IPS DF 19.7 (cell line): ENCODE results near the gene GARS1.
"Not testable (repeated sequence)": the region's sequence is repeated elsewhere in the genome, so short reads cannot be mapped to it uniquely, and the experiment has no call there.

Source experiments
- DNase-seq: peaks from one replicate; pipeline ENCODE4 v3.0.0-alpha.2; 2013; ENCODE audit warnings: low read depth, low spot score

Gene GARS1

DNA sequence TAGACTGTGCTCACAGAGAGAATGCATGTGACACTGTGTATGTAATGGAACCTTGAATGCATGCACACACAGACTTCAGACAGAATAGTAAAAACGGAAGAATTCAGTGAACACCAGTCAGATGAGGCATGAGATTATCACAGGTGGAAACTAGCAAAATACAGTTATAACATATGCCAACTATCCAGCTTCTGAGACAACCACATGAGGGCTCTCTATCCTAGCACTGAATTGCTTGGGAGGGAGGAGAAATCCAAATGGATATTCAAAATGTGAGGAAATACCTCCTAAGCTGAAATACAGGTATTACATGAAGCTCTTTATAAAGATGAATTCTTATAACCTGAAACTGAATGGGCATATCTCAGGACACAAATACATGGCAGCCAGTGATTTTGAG is 30.6 kb downstream of the GARS1 start:
- no peak for DNase-seq

DNA sequence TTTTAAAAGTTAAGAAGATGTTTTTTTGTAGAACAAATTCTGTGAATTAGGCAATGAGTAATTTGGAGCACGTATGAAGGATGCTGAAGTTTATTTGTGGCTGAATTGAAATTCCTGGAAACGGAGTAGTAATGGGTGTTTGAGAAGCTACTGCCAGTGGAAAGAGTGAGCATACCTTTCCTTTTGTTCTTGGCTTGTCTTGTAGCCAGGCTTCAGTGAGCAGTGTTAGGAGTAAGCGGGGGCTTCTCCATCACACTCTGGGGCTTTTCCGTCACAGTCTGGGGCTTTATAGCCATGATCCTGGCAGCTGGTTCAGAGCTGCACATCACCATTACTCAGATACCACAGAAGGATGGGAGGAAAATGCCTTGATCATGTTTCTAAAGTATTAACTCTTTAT is 32.3 kb downstream of the GARS1 start:
- DNase-seq: no peak

DNA sequence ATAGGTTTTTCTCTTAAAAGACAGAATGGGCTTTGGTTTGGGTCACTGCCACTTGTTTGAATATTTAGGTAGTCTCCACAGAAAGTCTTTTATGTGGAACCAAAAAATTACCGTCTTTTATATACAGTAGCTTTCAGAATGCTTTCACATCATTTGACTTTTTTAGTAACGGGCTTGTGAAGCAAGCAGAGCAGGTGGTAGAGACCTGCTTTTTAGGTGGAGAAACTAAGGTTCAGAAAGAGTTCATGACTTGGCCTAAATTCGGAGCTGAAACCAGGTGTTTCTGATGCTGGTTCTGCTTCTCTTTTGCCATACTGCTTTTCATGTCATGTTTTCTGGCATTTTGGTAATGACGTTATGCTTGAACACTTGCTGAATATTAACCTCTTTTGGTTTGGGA is 36.3 kb downstream of the GARS1 start:
- DNase-seq: no peak

DNA sequence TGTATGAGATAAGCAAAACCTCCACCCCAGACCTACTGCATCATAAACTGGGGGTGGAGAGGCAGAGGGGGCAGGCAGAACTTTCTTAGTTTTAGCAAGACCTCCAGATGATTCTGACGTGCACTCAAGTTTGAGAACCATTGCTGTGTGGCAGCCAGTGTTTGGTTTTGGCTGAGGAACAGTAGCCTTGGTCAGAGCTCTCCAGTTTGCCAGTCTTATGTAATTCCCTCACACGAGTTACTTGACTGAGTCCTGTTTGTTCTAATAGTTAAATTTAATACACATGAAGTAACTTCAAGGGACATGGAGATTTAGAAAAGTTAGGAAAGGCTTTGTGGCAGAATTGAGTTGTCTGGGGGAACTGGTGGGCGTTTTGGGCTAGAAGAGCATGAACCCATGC is 38.5 kb downstream of the GARS1 start:
- DNase-seq: no peak

DNA sequence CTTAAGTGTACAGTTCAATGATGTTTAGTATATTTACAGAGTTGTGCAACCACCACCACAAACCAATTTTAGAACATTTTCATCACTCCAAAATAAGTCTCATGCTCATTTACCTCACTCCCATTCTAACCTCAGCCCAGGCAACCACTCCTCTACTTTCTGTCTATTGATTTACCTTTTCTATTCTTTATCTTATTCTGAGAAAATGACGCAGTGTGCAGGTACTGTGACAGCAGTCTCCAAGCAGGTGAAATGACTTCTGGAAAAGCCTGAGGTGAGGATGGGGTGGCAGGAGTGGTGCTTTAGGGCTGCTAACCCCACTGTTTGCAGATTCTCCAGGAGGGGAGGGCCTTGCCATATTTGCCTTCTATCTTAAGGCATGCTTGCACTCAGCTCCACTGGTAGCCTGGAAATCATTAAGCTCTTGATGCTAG is 39.5 kb downstream of the GARS1 start:
- no peak for DNase-seq

DNA sequence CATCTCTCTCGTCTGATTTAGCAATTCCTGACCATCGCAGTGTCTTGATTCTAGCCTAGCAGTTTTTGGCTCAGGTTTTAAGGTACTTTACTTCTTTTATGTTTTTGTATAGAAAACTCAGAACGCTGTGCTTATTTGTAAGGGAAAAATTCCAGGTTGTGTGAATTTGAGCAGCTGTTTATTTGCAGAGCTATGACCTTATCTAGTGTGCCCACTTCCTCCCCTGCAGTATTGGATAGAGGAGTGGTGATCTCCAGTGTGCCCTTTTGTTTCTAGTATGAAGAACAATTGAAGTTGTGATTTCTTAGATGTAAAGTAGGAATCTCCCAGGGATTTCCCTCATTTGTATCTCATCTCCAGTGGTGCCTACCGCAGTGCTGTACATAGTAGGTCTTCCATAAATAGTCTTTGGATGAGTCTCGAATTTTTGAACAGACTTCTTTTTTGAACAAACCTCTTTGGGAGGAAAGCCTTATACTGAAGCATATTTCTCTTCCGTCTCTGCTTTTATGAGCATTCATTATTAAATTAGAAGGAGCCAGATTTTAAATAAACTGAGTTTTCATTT is 40.0 kb downstream of the GARS1 start:
- no peak for DNase-seq

DNA sequence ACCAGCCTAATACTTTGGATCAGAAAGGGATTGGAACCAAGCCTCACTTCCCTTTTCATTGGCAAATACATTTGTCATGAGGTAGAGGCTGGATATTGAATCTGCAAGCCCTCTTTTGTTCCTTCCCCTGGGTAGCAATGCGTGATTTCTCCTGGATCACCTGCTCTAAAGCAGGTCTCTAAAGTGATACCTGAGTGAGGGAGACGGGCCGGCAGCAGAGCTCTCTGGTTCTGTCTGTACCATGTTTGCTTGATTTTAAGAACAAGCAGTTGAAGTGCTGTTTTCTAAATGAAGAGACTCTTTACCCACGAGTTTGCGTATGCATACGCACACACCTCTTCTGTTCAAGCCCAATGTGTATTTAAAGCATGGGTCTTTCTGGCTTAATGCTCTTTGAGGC is 41.1 kb downstream of the GARS1 start:
- DNase-seq: no peak

DNA sequence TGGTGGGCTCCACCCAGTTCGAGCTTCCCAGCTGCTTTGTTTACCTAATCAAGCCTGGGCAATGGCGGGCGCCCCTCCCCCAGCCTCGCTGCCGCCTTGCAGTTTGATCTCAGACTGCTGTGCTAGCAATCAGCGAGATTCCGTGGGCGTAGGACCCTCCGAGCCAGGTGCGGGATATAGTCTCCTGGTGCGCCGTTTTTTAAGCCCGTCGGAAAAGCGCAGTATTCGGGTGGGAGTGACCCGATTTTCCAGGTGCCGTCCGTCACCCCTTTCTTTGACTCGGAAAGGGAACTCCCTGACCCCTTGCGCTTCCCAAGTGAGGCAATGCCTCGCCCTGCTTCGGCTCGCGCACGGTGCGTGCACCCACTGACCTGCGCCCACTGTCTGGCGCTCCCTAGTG is 47.6 kb downstream of the GARS1 start:
- not testable (repeated sequence) for DNase-seq

DNA sequence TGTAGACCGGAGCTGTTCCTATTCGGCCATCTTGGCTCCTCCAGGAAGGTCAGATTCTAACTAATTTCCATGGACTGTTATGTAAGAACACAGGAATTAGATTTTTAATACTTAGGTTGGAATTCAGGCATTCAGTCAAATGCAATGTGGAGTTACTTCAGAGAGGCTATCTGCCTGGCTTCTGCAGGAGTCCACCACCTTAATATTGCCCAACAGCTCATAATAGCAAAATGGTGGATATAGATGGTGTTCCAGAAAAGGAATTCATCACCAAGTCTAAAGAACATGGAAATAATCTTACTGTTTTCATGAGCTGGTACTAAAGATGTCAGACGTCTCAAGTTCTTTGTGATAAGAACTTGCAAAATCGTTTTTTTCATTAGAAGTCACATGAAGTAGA is 48.1 kb downstream of the GARS1 start:
- no peak for DNase-seq

DNA sequence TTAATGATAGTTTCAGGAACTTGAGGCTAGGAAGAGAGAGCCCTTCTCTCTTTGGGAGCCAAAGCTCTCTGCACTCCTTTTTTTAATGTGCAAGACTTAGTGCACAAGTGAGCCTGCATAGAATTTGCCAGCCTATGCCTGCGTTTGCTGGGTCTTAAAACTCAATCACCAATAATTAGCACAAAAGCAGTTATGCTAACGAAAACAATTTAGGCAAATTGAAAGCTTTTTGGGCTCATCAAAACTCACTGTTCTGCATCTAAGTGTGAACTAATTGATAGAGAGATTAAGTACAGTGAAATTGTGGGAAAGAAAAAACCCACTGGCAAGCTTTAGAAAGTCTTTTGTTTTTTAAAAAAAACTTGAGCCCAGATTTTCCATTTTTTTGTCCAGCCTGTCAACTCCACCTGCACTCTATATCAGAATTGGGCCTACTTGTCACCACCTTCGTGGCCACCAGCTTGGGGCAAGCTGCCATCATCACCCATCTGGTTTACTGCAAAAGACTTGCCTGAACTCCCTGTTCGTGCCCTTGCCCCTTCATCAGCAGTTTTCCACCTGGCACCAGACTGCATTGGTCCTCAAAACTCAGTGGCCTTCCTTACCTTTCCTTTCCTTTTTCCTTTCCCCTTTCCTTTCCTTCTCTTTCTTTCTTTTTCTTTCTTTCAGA is 49.7 kb downstream of the GARS1 start:
- no peak for DNase-seq

DNA sequence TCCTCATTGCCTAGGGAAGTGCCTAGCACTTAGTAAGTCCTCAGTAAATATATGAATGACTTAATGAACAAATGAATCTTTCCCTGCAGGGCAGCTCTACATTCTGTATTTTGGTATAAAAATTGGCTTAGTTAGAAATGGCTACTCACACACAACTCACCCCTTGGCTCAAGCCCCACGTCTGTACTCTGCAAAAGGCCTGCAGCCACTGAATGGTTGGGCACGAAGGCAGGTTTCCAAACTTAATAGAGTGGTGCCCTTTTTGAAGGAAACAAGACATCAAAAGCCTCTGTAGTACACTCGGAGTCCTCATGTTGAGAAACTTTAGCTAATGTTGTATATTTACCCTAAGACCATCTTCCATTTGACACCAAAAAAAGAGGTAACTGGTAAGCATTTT is 51.0 kb downstream of the GARS1 start:
- no peak for DNase-seq

DNA sequence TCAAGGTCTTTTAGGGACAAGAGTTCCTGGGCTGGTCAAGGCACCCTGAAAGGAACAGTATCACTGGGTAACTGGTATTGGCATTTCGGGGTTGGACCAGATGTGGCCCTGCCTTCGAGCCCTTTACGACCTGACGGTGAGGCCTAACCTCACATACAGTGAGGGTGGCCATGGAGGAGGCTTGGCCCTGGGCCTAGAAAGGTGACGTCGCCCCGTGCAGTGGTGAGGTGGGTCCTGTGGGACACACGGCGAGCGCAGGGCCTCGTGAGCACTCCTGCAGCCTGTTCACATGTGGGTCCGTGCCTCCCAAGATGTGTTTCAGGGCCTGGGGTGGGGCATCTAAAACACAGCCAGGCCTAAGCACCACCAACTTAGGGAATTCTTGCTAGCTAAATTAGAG is 51.5 kb downstream of the GARS1 start:
- no peak for DNase-seq

DNA sequence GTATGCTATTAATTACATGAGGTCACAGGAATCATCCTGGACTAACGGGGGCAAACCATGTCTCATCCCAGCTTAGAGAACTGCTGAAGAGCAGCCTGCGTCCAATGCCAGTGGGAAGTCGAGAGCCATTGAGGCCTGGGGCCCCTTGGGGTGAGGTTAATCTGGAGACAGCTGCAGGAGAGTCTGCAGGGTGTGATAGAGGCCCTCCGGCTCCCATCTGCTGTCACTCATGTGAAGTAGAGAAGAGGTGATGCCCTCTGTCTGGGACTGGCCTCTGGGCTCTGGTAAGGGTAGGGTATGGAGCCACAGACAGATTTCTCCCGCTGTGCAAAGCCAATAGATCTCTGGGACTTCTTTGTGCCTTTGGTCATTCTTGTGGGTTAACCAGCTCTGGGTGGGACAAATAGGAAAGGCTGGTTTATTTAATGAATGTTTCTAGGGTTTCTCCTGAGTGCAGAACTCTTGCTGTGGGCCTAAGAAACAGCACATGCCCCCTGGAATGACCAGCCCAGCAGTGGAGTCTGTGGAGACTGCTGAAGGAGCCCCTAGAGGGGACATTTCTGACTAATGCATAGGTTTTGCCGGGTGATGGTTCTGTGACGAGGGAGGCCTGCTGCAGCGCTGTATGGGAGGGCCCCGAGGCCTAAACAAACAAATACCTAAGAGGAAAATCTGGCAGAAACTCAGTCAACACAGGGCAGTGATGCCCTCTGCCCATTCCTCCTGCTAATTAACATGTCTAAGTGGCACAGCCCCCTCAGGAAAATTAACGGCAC is 53.1 kb downstream of the GARS1 start:
- DNase-seq: no peak

DNA sequence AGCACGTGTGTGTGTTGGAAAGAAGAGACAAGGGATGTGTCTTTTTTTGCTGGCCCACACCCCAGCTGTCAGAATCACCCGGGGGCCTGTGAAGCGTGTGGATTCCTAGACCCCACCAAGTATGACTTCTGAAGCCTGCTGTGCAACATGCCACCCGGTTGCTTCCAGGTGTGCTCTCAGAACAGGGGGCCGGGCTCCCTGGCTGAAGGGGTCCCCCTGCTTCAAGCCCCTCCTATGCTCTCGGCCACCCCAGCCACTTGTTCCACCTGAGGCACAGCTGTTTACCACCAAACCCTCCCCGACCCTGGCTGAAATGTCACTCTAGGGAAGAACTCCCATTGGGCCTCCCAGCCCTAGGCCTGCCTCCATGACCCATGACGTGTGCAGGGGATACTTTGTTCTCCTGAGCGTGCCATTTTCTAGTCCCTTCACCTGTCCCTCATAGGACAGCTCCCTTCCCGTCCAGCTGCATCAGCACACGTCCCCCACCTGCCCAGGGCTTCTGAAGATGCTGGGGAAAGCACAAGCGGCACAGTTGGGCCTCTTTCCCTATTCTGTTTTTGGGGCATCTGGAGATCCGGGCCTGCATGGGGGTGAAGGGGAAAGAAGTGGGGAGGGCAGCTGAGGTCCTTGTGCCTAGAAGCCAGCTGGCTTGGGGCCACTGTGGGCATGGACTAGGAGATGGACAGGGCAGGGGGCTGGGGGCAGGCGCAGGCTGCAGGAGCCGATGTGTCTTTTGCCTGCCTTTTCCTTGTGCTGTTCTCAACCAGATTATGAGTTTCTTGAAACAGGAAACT is 54.3 kb downstream of the GARS1 start:
- no peak for DNase-seq

DNA sequence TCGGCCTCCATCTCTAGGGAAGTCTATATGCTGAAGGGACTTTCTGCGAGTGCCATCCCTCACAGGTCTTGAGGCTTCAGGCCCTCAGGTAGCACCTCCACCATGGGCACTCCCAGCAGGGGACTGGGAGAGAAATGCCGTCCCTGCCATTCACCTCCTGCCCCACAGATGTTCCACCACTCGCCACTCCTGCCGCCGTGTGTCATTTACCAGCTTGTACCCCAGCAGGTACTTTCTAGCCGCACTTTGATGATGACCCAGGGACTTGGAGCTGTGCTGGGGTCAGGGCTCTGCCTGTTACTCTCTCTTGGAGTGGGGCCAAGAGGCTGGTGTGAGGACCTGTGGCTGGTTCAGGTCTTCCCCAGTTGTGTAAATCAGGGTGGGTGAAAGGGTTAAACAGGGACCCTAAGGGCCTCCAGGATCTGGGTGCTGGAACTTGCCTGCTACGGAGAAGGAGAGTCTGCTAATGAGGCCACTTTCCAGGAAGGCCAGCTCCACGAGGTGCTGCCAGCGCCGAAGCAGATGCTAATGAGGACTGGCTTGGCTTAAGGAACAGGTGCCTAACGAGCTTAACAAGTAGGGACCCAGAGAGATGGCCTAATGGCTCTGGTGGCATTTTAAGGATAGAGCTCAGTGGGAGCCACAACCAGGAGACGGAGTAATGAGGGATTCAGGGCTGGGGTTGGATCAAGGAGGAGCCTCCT is 55.2 kb downstream of the GARS1 start:
- no peak for DNase-seq

DNA sequence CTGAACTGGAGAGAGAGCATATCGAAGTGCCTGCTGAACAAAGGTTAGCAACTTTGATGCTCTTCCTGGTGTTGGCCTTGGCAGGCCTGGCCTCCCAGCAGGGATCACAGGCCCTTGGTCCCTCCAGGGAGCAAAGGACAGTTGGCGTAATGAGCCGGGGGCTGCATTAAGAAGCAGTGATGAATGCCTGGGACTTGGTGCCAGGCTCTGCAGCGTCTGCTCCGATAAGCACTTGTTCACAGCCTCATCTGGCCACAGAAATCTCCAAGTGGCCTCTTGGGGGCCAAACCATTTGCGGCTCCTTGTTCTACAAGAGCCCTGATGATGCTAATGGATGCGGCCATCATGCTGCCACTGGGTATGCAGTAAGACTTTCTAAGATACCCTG is 55.7 kb downstream of the GARS1 start:
- no peak for DNase-seq

DNA sequence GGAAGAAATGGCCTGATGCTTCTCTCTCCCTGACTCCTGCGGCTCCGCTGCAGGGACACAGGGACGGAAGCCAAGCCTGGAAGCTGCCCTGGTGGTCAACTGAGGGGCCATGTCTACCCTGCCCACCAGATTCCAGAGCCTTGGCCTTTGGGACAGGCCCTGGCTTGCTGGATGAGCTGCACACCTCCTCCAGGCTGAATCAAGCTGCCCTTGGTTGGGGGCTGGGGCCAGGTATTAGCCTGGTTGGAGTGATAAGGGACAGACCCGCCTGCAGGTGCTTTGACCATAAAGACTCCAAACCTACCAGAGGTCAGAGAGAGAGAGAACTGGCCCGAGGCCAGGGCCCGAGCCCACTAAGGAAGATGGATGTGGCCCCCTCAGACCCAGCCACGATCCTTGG is 57.5 kb downstream of the GARS1 start:
- no peak for DNase-seq

DNA sequence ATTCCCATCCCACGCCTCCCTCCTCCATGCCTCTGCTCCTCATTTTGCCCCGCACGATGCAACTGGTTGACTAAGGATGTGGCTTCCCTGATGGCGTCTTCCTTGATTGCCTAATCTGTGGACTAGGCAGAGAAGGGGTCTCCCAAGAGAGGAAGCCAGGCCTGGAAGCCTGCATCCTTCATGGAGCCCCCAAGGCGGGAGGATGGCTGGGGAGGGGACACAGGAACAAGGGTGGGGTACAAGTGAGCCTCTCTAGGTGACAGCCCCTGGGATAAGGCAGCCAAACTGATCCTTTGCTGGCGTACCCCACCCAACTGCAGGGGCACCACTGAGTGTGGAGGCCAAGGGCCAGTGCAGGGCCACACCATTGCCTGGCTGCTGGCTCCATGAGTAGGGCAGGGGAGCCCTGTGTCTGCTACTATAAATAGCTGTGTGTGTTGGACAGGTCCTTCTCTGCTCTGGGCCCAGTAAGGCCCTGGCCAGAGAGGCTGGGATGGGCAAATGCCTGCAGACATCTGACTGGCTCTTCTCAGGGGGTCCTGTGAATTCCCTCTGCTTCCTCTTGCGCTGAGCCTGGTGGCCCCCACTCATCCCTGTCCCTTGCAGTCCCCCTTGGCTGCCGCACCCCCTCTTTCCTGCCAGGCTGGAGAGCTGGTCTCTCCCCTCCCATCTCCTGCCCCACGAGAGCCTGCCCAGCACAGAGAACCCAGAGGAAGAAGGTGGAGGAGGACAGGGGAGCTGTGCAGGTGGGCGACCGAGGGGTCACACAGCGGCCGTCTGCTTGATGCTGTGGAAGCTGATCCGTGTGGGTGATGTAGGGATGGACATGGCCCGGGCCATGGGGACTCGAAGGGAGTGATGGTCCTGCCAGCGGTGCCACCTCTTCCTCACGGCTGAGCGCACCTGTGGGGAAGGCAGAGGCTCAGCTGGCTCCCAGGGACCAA is 58.3 kb downstream of the GARS1 start:
- DNase-seq: no peak

DNA sequence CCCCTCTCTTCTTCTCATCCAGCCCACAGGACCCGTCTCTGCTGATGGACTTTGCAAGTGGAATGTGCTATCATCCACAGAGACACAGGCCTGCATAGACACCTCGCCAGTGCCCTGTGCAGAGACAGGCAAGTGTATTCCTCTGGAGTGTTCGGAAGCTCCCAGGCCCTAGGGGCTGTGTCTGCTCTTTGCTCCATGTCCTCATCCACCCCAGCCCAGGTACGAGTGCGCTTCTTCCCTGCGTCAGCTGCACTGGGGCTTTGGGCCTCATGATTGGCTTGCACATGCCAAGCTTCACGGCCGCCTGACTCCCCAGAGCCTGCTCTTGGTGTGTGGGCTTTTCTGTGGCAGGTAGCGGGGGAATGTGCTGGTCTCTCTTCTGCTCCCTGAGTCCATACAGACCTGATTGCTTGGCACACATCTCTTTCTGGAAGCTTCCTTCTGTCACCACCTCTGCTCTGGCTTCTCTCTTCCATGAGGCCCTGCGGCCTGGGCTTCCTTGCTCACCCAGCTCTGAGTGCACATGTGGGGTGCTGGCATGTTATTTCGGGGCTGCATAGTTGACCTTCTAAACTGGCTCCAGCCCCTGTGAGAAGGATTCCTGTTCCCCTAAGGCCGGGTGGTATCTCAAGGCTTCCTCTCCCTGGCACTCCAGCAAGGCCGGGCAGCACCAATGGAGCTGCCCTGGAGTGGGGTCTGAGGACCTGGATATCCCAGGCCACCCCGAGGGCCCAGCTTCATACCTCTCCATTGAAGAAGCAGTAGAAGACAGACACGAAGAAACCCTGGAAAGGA is 59.8 kb downstream of the GARS1 start:
- DNase-seq: no peak
